GM23338 (cell line): ENCODE results near the gene TNNT2. TPM values are rescaled to one million over a fixed set of nuclear protein-coding genes. Genes with fewer than 3 reads are reported as not detected.

Experiments used
- ATAC-seq: fragments of 200-7000 bp; cut with Tn5 transposase; 3 replicates; pipeline ENCODE4 v1.9.1; 2020
- DNase-seq: peaks from one replicate; pipeline ENCODE4 v3.0.0-alpha.2; 2015; ENCODE audit warnings: low spot score
- H2AFZ ChIP-seq: fragments of 200-600 bp; sonication (generic); 2 replicates; pipeline ENCODE4 v1.8.0; 2016; ENCODE audit warnings: antibody characterized with exemption, mild to moderate bottlenecking, moderate library complexity
- H3F3A ChIP-seq: fragments of 200-600 bp; sonication (generic); replicated peaks from 2 replicates; pipeline ENCODE4 v1.8.0; 2017; ENCODE audit warnings: antibody characterized with exemption, mixed run types, low read depth
- H3K27ac ChIP-seq: fragments of 200-600 bp; sonication (generic); 2 replicates; pipeline ENCODE4 v1.6.1; 2016; ENCODE audit warnings: low read depth
- H3K27me3 ChIP-seq: fragments of 200-600 bp; sonication (generic); 2 replicates; pipeline ENCODE4 v1.8.0; 2016; ENCODE audit warnings: mild to moderate bottlenecking, mixed run types, moderate library complexity; ENCODE audit not compliant: insufficient read depth
- H3K36me3 ChIP-seq: fragments of 200-600 bp; sonication (generic); 2 replicates; pipeline ENCODE4 v1.8.0; 2016; ENCODE audit warnings: mild to moderate bottlenecking; ENCODE audit not compliant: insufficient read depth
- H3K4me1 ChIP-seq: fragments of 200-600 bp; sonication (generic); 2 replicates; pipeline ENCODE4 v1.8.0; 2016; ENCODE audit warnings: mild to moderate bottlenecking, moderate library complexity; ENCODE audit not compliant: insufficient read depth
- H3K4me2 ChIP-seq: fragments of 200-600 bp; sonication (generic); 2 replicates; pipeline ENCODE4 v1.7.1; 2017; ENCODE audit warnings: mixed run types
- H3K4me3 ChIP-seq: fragments of 200-600 bp; sonication (generic); 2 replicates; pipeline ENCODE4 v1.6.1; 2016; ENCODE audit warnings: mixed run types
- H3K79me2 ChIP-seq: fragments of 200-600 bp; sonication (generic); replicated peaks from 2 replicates; pipeline ENCODE4 v1.8.0; 2017; ENCODE audit warnings: mild to moderate bottlenecking; ENCODE audit not compliant: insufficient read depth
- H3K9me2 ChIP-seq: fragments of 200-600 bp; sonication (generic); 2 replicates; pipeline ENCODE4 v1.8.0; 2017; ENCODE audit not compliant: insufficient read depth
- H4K20me1 ChIP-seq: fragments of 200-600 bp; sonication (generic); replicated peaks from 2 replicates; pipeline ENCODE4 v1.8.0; 2017; ENCODE audit warnings: mild to moderate bottlenecking; ENCODE audit not compliant: insufficient read depth
- H3K27ac Mint-ChIP-seq: 2 replicates; pipeline ENCODE4 v1.8.0; 2020; ENCODE audit warnings: inconsistent platforms, mild to moderate bottlenecking, moderate library complexity, mixed read lengths
- H3K27me3 Mint-ChIP-seq: 3 replicates; pipeline ENCODE4 v1.8.0; 2022; ENCODE audit warnings: low read depth, mild to moderate bottlenecking, moderate library complexity, mixed read lengths, inconsistent platforms; ENCODE audit not compliant: insufficient read depth, poor library complexity
- H3K36me3 Mint-ChIP-seq: 3 replicates; pipeline ENCODE4 v1.8.0; 2021; ENCODE audit warnings: low read depth, mild to moderate bottlenecking, inconsistent platforms, moderate library complexity, mixed read lengths
- H3K4me1 Mint-ChIP-seq: 3 replicates; pipeline ENCODE4 v1.8.0; 2020; ENCODE audit warnings: mild to moderate bottlenecking, inconsistent platforms, mixed read lengths
- H3K4me3 Mint-ChIP-seq: 3 replicates; pipeline ENCODE4 v1.8.0; 2021; ENCODE audit warnings: moderate library complexity, mild to moderate bottlenecking, inconsistent platforms, mixed read lengths
- H3K9me3 Mint-ChIP-seq: 3 replicates; pipeline ENCODE4 v1.8.0; 2020; ENCODE audit warnings: moderate library complexity, mild to moderate bottlenecking, inconsistent platforms, mixed read lengths
- CREB1 ChIP-seq: fragments of 250-450 bp; sonication (Bioruptor Pico); IDR thresholded peaks from 2 replicates; pipeline ENCODE4 v1.5.0; 2020; ENCODE audit warnings: low read depth, mild to moderate bottlenecking, moderate library complexity
- CTCF ChIP-seq, 2 experiments: fragments of 200-600 bp in 1 of 2; sonication (generic) in 1 of 2; conservative IDR thresholded peaks; 2 replicates each; pipeline versions ENCODE4 v1.5.1 to v1.6.1; 2016 to 2017; ENCODE audit warnings: antibody characterized with exemption in 2 of 2, low read depth in 2 of 2, mild to moderate bottlenecking in 2 of 2, moderate library complexity in 1 of 2
- ETS1 ChIP-seq: IDR thresholded peaks from 2 replicates; pipeline ENCODE4 v1.6.1; 2016; ENCODE audit warnings: antibody characterized with exemption
- EZH2 ChIP-seq: fragments of 200-600 bp; sonication (generic); IDR thresholded peaks from one replicate; pipeline ENCODE4 v1.8.0; 2017; ENCODE audit warnings: antibody characterized with exemption, mild to moderate bottlenecking, low read depth; ENCODE audit not compliant: unreplicated experiment
- EZH2phosphoT487 ChIP-seq: fragments of 200-600 bp; sonication (generic); IDR thresholded peaks from one replicate; pipeline ENCODE4 v1.8.1; 2018; ENCODE audit warnings: antibody characterized with exemption; ENCODE audit not compliant: unreplicated experiment
- JUNB ChIP-seq: IDR thresholded peaks from one replicate; pipeline ENCODE4 v1.6.1; 2016; ENCODE audit warnings: antibody characterized with exemption; ENCODE audit not compliant: unreplicated experiment
- NANOG ChIP-seq: IDR thresholded peaks from 2 replicates; pipeline ENCODE4 v1.6.1; 2016; ENCODE audit warnings: antibody characterized with exemption, borderline replicate concordance
- POLR2AphosphoS5 ChIP-seq: IDR thresholded peaks from 2 replicates; pipeline ENCODE4 v1.6.1; 2016; ENCODE audit warnings: antibody characterized with exemption, low read depth
- REST ChIP-seq: IDR thresholded peaks from one replicate; pipeline ENCODE4 v1.6.1; 2018; ENCODE audit warnings: antibody characterized with exemption; ENCODE audit not compliant: unreplicated experiment
- STAT1 ChIP-seq: IDR thresholded peaks from one replicate; pipeline ENCODE4 v1.6.1; 2016; ENCODE audit warnings: antibody characterized with exemption; ENCODE audit not compliant: unreplicated experiment
- ZNF114 ChIP-seq: fragments of 250-450 bp; sonication (Bioruptor Pico); IDR thresholded peaks from 2 replicates; pipeline ENCODE4 v1.5.0; 2020; ENCODE audit warnings: mild to moderate bottlenecking, moderate library complexity
- ZNF331 ChIP-seq: fragments of 250-450 bp; sonication (Bioruptor Pico); IDR thresholded peaks from 2 replicates; pipeline ENCODE4 v1.5.0; 2020; ENCODE audit warnings: low read depth, mild to moderate bottlenecking, moderate library complexity
- ZNF462 ChIP-seq: fragments of 250-450 bp; sonication (Bioruptor Pico); IDR thresholded peaks from 2 replicates; pipeline ENCODE4 v1.5.0; 2020; ENCODE audit warnings: mild to moderate bottlenecking, moderate library complexity
- polyA plus RNA-seq: library from polyadenylated mRNA; unstranded; fragments of >200 nt; fragmentation: Nextera tagmentation; extraction: Ambion mirVana; gene quantifications from 2 replicates; pipeline ENCODE4 v1.2.1, GENCODE V29; 2016
- total RNA-seq: library from RNA; depleted of rRNA; stranded (reverse); fragments of >200 nt; shearing (Covaris generic); gene quantifications from 2 replicates; pipeline ENCODE4 v1.2.3, GENCODE V29; 2014

The TNNT2 gene
- total and polyA plus RNA-seq, 2 experiments from 2014 or later, result 7.5 to 19.1 TPM

- H3K27ac Mint-ChIP-seq, result no peak overlapping the region
Observed at GRCh38 chr1:201358596-201358995, 18.9 kb downstream of the TNNT2 start.

More at GRCh38 chr1:201358596-201358995, 18.9 kb downstream of the TNNT2 start:
- Mint-ChIP-seq H3K9me3 (no peaks in the 10 kb centered on the region), H3K36me3 (no peaks in the 10 kb centered on the region), H3K27me3 (peaks cover 24% of the 10 kb centered on the region), H3K4me3 (no peak overlapping the region), H3K4me1 (peaks cover 21% of the 10 kb centered on the region)
- DNase-seq, result no peak
- no peaks in the 10 kb centered on the region for H4K20me1 ChIP-seq
- H3F3A ChIP-seq, result no peaks in the 10 kb centered on the region
- no peaks in the 10 kb centered on the region for H3K27me3 ChIP-seq
- H3K79me2 ChIP-seq, result no peaks in the 10 kb centered on the region
- no peak overlapping the region for H3K4me3 ChIP-seq
- ATAC-seq, result no peak
- TF ChIP-seq CREB1 (CRISPR knock-in tag) (no peak), ETS1 (no peak), NANOG (no peak), JUNB (no peak), EZH2phosphoT487 (no peak), ZNF114 (no peak), EZH2 (no peak), ZNF331 (CRISPR knock-in tag) (no peak), CTCF (conservative IDR thresholded peaks at IDR 0.05; ENCODE audit: low read depth in 2 of 2) (no peak), STAT1 (no peak), ZNF462 (CRISPR knock-in tag) (no peak), REST (no peak), POLR2AphosphoS5 (no peak)
- H3K27ac ChIP-seq, result no peak overlapping the region
- H3K4me1 ChIP-seq, result peaks cover 9% of the 10 kb centered on the region
- H2AFZ ChIP-seq, result no peak overlapping the region
- H3K36me3 ChIP-seq, result no peaks in the 10 kb centered on the region
- no peak overlapping the region for H3K4me2 ChIP-seq
- H3K9me2 ChIP-seq, result no peaks in the 10 kb centered on the region
